A673 (cell line): ENCODE results near the gene PIP4K2A. TPM values are rescaled to one million over a fixed set of nuclear protein-coding genes. Genes with fewer than 3 reads are reported as not detected.

Source experiments
- BruUV-seq: library from RNA; stranded (reverse); fragments of 400-500 nt; replicated peaks from 2 replicates; lab custom pipeline; 2021; lab: Mats Ljungman, UMichigan
- CTCF ChIA-PET: fragments of 300-600 bp; sonication (Branson Sonifier 250); formaldehyde crosslinking; loops from one replicate; lab custom pipeline; 2022; ENCODE audit warnings: antibody characterized with exemption; lab: Charles Lee
- POLR2A ChIA-PET: fragments of 300-600 bp; sonication (Branson Sonifier 250); formaldehyde crosslinking; loops from one replicate; lab custom pipeline; 2022; ENCODE audit warnings: antibody characterized with exemption; ENCODE audit not compliant: low non-redundant PET; lab: Charles Lee
- DNase-seq: peaks from one replicate; pipeline ENCODE4 v3.0.0-alpha.2; 2015; ENCODE audit warnings: low spot score
- H3K27ac ChIP-seq: fragments of 200-600 bp; sonication (generic); 2 replicates; pipeline ENCODE4 v1.5.1; 2016; ENCODE audit warnings: mixed run types, low read depth, mild to moderate bottlenecking, mixed read lengths, antibody characterized with exemption, low read length; ENCODE audit not compliant: poor library complexity, severe bottlenecking
- H3K27me3 ChIP-seq: fragments of 200-600 bp; sonication (generic); replicated peaks from 2 replicates; pipeline ENCODE4 v1.6.1; 2017; ENCODE audit warnings: mixed run types, low read depth, mild to moderate bottlenecking, mixed read lengths, antibody characterized with exemption, low read length; ENCODE audit not compliant: insufficient read depth, poor library complexity
- H3K36me3 ChIP-seq: fragments of 200-600 bp; sonication (generic); 2 replicates; pipeline ENCODE4 v1.6.1; 2016; ENCODE audit warnings: mixed run types, mild to moderate bottlenecking, mixed read lengths, antibody characterized with exemption, low read length; ENCODE audit not compliant: insufficient read depth, poor library complexity, severe bottlenecking
- H3K4me1 ChIP-seq: fragments of 200-600 bp; sonication (generic); 2 replicates; pipeline ENCODE4 v1.6.1; 2017; ENCODE audit warnings: mixed run types, mild to moderate bottlenecking, mixed read lengths, antibody characterized with exemption, low read length; ENCODE audit not compliant: insufficient read depth, poor library complexity, severe bottlenecking
- H3K4me3 ChIP-seq: fragments of 200-600 bp; sonication (generic); 2 replicates; pipeline ENCODE4 v1.5.1; 2016; ENCODE audit warnings: low read depth, mixed run types, mild to moderate bottlenecking, mixed read lengths, low read length; ENCODE audit not compliant: poor library complexity, severe bottlenecking
- H3K9me3 ChIP-seq: fragments of 200-600 bp; sonication (generic); 2 replicates; pipeline ENCODE4 v1.6.1; 2016; ENCODE audit warnings: mixed run types, low read depth, mild to moderate bottlenecking, mixed read lengths, antibody characterized with exemption, low read length; ENCODE audit not compliant: poor library complexity, severe bottlenecking
- CTCF ChIP-seq: fragments of 300-800, 200-600 bp; sonication (generic); conservative IDR thresholded peaks from 2 replicates; pipeline ENCODE4 v1.5.1; 2017; ENCODE audit warnings: low read depth, mild to moderate bottlenecking, antibody characterized with exemption, low read length, moderate library complexity, mixed read lengths
- EZH2 ChIP-seq: fragments of 200-600 bp; sonication (generic); IDR thresholded peaks from 2 replicates; pipeline ENCODE4 v1.6.1; 2017; ENCODE audit warnings: borderline replicate concordance, low read depth, mild to moderate bottlenecking, mixed read lengths, antibody characterized with exemption, low read length; ENCODE audit not compliant: poor library complexity, severe bottlenecking
- intact Hi-C: fragments of 100-400 bp; cut with micrococcal nuclease; formaldehyde crosslinking; loops from one replicate; pipeline ENCODE4 v1.10.0; 2022; ENCODE audit not compliant: unreplicated experiment
- total RNA-seq: library from RNA; stranded (reverse); gene quantifications from 2 replicates; pipeline ENCODE4 v1.2.3, GENCODE V29; 2021

The PIP4K2A gene
- total RNA-seq, 1 experiment from 2014 or later = 19.8 TPM

DNA sequence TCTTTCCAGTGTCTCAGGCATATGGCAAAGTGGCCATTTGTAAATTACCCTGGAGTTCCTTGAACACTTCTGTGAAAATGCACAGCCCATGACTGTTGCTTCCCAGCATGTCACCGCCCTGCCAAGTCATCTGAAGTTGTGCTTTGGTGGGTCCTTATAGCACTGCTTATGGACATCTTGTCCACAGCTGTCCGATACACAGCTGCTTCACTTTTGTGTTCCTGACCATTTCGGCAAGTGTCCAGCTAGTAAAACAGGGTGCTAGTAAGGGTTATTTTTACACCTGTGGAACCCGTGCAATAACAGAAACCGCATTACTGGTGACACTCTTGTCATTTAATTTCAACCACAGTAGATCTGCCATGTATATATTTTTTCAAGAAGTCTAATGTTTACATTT, 29.7 kb downstream of the PIP4K2A start:
- Histone ChIP-seq H3K36me3 (no peaks in the 10 kb centered on the region), H3K4me1 (no peaks in the 10 kb centered on the region), H3K27me3 (no peaks in the 10 kb centered on the region), H3K9me3 (no peaks in the 10 kb centered on the region), H3K4me3 (no peak overlapping the region), H3K27ac (no peak overlapping the region)
- DNase-seq = no peak
- intact Hi-C loops = no loop called here
- POLR2A ChIA-PET = no interaction called here
- CTCF ChIA-PET = no interaction called here
- no TSS peak for BruUV-seq
- TF ChIP-seq CTCF = no peak
- TF ChIP-seq EZH2 = no peak

- no peaks in the 10 kb centered on the region for H3K9me3 ChIP-seq
- TF ChIP-seq CTCF (no peak), EZH2 (no peak)
- POLR2A ChIA-PET = no interaction called here
- H3K36me3 ChIP-seq = no peaks in the 10 kb centered on the region
- H3K27me3 ChIP-seq = no peaks in the 10 kb centered on the region
- H3K4me1 ChIP-seq = no peaks in the 10 kb centered on the region
- CTCF ChIA-PET = no interaction called here
- no peak for DNase-seq
- intact Hi-C loops = no loop called here
- no peak overlapping the region for H3K4me3 ChIP-seq
- no TSS peak for BruUV-seq
- no peak overlapping the region for H3K27ac ChIP-seq
Observed at GRCh38 chr10:22683140-22683389, 31.3 kb downstream of the PIP4K2A start.

- Histone ChIP-seq H3K27me3 (no peaks in the 10 kb centered on the region), H3K9me3 (no peaks in the 10 kb centered on the region), H3K4me1 (no peaks in the 10 kb centered on the region), H3K36me3 (no peaks in the 10 kb centered on the region), H3K27ac (no peak overlapping the region), H3K4me3 (no peak overlapping the region)
- TF ChIP-seq CTCF = no peak
- TF ChIP-seq EZH2 = no peak
- ChIA-PET POLR2A (no interaction called here), CTCF (no interaction called here)
- BruUV-seq = no TSS peak
- intact Hi-C loops = no loop called here
- no peak for DNase-seq
Observed at GRCh38 chr10:22682237-22683139, 31.9 kb downstream of the PIP4K2A start.
